ENCODE measurements around the gene ZNF638. TPM values are rescaled to one million over a fixed set of nuclear protein-coding genes. Genes with fewer than 3 reads are reported as not detected.

Gene ZNF638
- polyA plus RNA-seq, 12 donors, result 71.9 to 162 (median 110) TPM; not detected in 1

GRCh38 chr2:71454221-71455010 lies 122.8 kb downstream of the ZNF638 start:
- no peak for DNase-seq

- no peak for DNase-seq
These were observed 123.6 kb downstream of the ZNF638 start for GRCh38 chr2:71455011-71455740.

- DNase-seq, result no peak
These were observed 124.4 kb downstream of the ZNF638 start for GRCh38 chr2:71455741-71456569.

- DNase-seq, result no peak
These were observed 125.0 kb downstream of the ZNF638 start for GRCh38 chr2:71456617-71457016.

- DNase-seq, result no peak
These were observed 125.7 kb downstream of the ZNF638 start for GRCh38 chr2:71457123-71457915.

- no peak for DNase-seq
These were observed 126.3 kb downstream of the ZNF638 start for GRCh38 chr2:71457923-71458322.

GRCh38 chr2:71458413-71459083 lies 127.0 kb downstream of the ZNF638 start:
- DNase-seq, result no peak

GRCh38 chr2:71459084-71459431 lies 127.5 kb downstream of the ZNF638 start:
- DNase-seq, result no peak

GRCh38 chr2:71460056-71460455 lies 128.5 kb downstream of the ZNF638 start:
- no peak for DNase-seq

- no peak for DNase-seq
These were observed 129.2 kb downstream of the ZNF638 start for GRCh38 chr2:71460595-71461303.

GRCh38 chr2:71461304-71461671 lies 129.7 kb downstream of the ZNF638 start:
- no peak for DNase-seq

GRCh38 chr2:71462056-71462605 lies 130.5 kb downstream of the ZNF638 start:
- DNase-seq, result no peak

GRCh38 chr2:71462641-71463341 lies 131.2 kb downstream of the ZNF638 start:
- no peak for DNase-seq

- no peak for DNase-seq
These were observed 131.7 kb downstream of the ZNF638 start for GRCh38 chr2:71463342-71463654.

- no peak for DNase-seq
These were observed 132.8 kb downstream of the ZNF638 start for GRCh38 chr2:71464389-71464788.

GRCh38 chr2:71465356-71465755 lies 133.8 kb downstream of the ZNF638 start:
- DNase-seq, result no peak

GRCh38 chr2:71465961-71466300 lies 134.3 kb downstream of the ZNF638 start:
- no peak for DNase-seq

- peak; percentile 30 for DNase-seq
These were observed 135.0 kb downstream of the ZNF638 start for GRCh38 chr2:71466301-71467179.

Data from muscle of arm (tissue), 12 donors.